ENCODE results near the gene EPB42.
"Not testable (repeated sequence)": the region's sequence is repeated elsewhere in the genome, so short reads cannot be mapped to it uniquely, and the experiment has no call there.

EPB42 gene

DNA sequence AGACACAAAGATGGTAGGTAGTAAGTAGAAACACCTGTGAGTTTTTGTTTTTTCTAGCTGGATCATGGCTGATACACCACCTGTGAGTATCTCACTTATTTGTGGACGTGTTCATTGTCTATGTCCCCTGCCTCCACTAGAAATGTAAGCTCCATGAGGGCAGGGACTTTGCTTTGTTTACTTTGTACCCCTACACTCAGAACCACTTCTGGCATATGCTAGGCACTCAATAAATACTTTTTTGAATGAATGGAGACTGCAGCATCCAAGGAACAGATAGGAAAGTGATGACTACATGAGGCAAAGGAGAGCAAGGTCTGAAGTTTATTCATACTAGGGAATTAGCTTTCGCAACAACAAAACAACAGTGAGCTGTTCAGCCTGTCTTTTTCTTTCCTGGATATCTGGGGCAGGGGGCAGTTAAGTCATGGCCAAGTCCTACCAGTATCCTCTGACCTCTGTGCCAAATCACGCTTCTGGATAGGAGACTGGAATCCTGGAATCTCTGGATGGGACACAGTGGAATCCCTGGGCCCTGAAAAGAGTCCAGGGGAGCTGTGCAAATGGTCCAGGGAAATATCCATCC, 11.6 kb upstream of the EPB42 start:
- no peaks in the 10 kb centered on the region for H3K36me3 ChIP-seq (replicated peaks)
- H3K4me1 ChIP-seq: no peaks in the 10 kb centered on the region
- no peaks in the 10 kb centered on the region for H3K9me3 ChIP-seq
- in situ Hi-C loops (cut with MboI; ENCODE audit: low sequenced_read_pairs): no loop called here
- DNase-seq (ENCODE audit: low spot score in 2 of 2): no peak
- no peaks in the 10 kb centered on the region for H3K27me3 ChIP-seq (ENCODE audit: low read depth)
- no peak overlapping the region for H3K4me3 ChIP-seq

DNA sequence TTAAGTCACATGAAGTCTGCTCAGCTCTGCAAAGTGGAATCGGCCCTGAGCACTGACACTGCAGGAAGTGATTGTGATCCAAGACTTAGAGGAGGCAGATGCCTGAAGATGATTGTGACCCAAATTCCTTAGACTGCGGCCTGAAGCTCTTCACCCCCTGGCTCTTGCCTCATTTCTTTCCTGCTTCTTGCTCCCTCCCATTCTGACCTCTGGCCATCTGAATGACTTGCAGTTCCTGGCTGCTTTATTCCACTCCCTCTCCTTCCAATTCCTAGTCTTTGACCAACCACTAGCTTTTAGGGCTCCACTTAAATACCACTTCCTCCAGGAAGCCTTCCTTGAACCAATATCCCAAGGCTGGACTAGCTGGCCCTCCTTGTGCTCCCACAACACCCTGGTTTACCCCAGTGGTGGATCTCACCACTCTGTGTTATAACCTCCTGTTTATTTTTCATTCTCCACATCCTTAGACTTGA, 9.9 kb upstream of the EPB42 start:
- in situ Hi-C loops (cut with MboI; ENCODE audit: low sequenced_read_pairs): no loop called here
- DNase-seq (ENCODE audit: low spot score in 2 of 2): no peak
- H3K4me1 ChIP-seq: no peaks in the 10 kb centered on the region
- H3K9me3 ChIP-seq: no peaks in the 10 kb centered on the region
- H3K4me3 ChIP-seq: no peak overlapping the region
- H3K36me3 ChIP-seq (replicated peaks): no peaks in the 10 kb centered on the region
- H3K27me3 ChIP-seq (ENCODE audit: low read depth): no peaks in the 10 kb centered on the region

DNA sequence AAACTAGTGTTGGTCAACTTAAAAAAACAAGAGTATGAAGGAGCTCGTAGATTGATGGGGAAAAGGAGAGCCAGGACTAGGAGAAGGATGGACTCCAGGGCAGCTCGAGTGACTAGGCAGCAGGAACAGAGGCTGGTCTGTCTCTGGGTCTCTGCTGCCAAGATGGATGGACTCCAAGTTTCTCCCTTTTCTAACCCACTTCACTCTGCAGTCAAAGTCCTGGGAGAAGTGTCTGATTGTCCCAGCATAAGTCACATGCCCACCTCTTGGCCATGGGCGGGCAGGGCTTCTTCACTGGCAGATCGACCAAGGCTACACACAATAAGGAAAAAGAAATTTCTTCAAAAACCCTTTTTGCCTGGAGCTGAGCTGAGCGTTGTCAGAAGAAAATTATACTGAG, 9.2 kb upstream of the EPB42 start:
- H3K9me3 ChIP-seq: no peaks in the 10 kb centered on the region
- H3K36me3 ChIP-seq (replicated peaks): no peaks in the 10 kb centered on the region
- in situ Hi-C loops (cut with MboI; ENCODE audit: low sequenced_read_pairs): no loop called here
- DNase-seq (ENCODE audit: low spot score in 2 of 2): no peak
- no peak overlapping the region for H3K4me3 ChIP-seq
- H3K4me1 ChIP-seq: no peaks in the 10 kb centered on the region
- no peaks in the 10 kb centered on the region for H3K27me3 ChIP-seq (ENCODE audit: low read depth)

DNA sequence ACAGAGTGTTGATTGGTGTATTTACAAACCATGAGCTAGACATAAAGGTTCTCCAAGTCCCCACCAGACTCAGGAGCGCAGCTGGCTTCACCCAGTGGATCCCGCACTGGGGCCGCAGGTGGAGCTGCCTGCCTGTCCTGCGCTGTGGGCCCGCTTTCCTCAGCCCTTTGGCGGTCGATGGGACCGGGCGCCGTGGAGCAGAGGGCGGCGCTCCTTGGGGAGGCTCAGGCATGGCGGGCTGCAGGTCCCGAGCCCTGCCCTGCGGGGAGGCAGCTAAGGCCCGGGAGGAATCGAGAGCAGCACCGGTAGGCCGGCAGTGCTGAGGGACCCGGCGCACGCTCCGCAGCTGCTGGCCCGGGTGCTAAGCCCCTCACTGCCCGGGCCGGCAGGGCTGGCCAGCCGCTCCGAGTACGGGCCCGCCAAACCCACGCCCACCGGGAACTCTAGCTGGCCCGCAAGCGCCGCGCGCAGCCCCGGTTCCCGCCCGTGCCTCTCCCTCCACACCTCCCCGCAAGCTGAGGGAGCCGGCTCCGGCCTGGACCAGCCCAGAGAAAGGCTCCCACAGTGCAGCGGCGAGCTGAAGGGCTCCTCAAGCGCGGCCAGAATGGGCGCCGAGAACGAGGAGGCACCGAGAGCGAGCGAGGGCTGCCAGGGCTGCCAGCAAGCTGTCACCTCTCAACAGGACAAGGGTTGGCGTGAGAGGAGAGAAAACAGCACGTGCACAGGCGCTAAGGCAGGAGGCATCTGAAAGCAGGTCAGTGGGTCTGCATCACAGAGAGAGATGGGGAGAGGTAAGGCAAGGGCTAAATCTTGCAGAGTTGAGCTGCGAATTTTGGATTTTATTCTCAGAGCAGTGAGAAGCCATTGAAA, 5.9 kb upstream of the EPB42 start:
- Histone ChIP-seq H3K36me3 (replicated peaks) (no peaks in the 10 kb centered on the region), H3K27me3 (ENCODE audit: low read depth) (no peaks in the 10 kb centered on the region), H3K4me3 (no peak overlapping the region), H3K9me3 (no peaks in the 10 kb centered on the region), H3K4me1 (no peaks in the 10 kb centered on the region)
- DNase-seq (ENCODE audit: low spot score in 2 of 2): no peak
- in situ Hi-C loops (cut with MboI; ENCODE audit: low sequenced_read_pairs): no loop called here

DNA sequence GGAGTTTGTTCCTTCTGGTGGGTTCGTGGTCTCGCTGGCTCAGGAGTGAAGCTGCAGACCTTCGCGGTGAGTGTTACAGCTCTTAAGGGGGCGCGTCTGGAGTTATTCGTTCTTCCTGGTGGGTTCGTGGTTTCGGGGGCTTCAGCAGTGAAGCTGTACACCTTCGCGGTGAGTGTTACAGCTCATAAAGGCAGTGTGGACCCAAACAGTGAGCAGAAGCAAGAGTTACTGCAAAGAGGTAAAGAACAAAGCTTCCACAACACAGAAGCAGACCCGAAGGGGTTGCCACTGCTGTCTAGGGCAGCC, 5.1 kb upstream of the EPB42 start:
- H3K4me1 ChIP-seq; in situ Hi-C loops (cut with MboI; ENCODE audit: low sequenced_read_pairs); H3K27me3 ChIP-seq (ENCODE audit: low read depth); DNase-seq (ENCODE audit: low spot score in 2 of 2); H3K36me3 ChIP-seq (replicated peaks); H3K4me3 ChIP-seq; H3K9me3 ChIP-seq: not testable (repeated sequence)

DNA sequence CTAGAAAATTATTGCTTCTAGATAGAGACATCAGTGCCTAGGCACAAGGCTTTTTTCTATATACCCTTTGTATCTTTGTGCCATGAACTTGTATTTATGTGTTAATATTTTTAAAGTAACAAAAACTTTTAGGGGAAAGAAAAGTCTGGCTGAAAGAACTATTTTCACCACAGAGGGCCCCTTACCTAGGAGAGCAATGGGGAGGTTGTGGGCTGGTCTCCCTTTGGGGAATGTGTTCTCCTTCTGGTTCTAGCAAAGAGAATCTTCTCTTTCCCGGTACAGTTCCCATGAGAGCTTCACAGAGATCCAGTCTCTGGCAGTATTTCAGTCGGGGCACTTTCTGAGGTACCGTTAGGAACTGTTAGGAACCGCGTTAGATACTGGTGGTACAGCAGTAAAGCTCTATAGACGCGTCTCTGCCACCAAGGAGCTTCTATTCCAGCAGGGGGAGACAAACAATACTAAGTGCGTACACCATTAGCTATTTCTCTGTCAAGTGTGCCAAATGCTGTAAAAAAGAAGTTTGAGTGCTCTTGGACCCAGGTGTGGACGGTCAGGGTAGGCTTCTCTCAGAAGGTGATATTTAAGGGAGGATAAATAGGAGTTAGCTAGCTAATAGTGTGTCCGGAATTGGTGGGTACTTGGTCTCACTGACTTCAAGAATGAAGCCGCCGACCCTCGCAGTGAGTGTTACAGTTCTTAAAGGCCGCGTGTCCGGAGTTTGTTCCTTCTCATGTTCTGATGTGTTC, 4.6 kb upstream of the EPB42 start:
- Histone ChIP-seq H3K27me3 (ENCODE audit: low read depth) (no peaks in the 10 kb centered on the region), H3K4me1 (no peaks in the 10 kb centered on the region), H3K36me3 (replicated peaks) (no peaks in the 10 kb centered on the region), H3K4me3 (no peak overlapping the region), H3K9me3 (no peaks in the 10 kb centered on the region)
- in situ Hi-C loops (cut with MboI; ENCODE audit: low sequenced_read_pairs): no loop called here
- DNase-seq (ENCODE audit: low spot score in 2 of 2): peak; percentile 62 to 67

DNA sequence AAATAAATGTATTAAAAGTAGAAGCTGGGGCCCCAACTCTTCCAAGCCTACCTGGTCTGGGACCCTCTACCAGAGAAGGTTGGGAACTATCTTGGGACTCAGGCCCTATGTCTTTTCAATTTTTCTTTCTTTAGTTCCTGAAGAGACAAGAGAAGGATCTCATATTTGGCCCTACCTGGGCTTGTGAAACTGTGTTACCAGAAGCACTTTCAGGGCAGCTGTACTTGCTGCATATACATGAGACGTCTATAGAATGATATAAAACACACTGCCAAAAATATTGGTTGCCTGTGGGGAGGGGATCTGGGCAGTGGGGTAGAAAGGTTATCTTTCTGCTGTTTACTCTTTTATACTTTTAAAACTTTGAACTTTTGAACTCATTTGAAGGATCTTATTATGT, 604 bp upstream of the EPB42 start:
- DNase-seq (ENCODE audit: low spot score in 2 of 2): no peak
- Histone ChIP-seq H3K4me1 (no peaks in the 10 kb centered on the region), H3K9me3 (no peaks in the 10 kb centered on the region), H3K4me3 (no peak overlapping the region), H3K36me3 (replicated peaks) (no peaks in the 10 kb centered on the region), H3K27me3 (ENCODE audit: low read depth) (no peaks in the 10 kb centered on the region)
- in situ Hi-C loops (cut with MboI; ENCODE audit: low sequenced_read_pairs): no loop called here

DNA sequence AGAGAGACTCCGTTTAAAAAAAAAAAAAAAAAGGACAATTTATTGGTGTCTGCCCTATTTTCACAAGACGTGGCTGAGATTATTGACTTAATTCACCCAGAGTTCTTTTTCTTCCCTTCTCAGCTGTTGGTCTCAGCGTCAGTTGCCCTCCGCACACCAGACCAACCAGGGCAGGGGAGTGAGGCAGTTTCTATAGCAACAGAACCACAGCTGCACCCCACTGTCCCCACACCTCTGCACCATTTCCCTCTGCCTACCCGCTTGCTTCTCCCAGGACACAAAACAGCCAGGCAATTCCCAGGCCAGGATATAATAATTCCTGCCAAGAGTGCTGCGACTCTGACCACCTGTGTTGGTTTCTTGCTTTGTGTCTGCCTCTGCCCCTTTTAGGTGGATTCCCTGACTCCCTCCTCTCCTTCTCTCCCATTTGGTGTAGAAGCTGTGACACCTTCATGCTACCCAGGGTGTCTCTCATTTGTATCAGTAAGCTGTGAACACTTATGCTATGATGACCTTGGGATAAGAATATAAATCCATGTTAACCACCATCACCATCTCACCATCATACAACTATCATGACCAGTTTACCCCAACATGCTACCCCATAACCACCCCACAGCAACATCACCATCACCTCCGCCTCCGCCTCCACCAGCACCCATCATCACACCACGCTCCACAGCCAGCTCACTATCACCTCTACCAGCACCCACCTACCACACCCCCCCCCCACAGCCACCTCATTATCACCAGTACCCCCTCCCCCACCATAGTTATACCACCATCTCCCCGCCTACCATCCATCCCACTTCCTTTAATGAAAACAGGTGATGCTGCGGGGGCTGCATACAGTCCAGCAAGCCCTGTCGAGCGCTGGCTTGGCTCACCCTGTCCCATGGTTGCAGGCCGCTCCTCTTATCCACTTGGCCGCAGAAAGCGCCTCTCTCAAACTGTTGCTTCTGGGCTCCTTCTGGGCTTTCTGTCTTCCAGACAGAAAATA, 589 bp downstream of the EPB42 start:
- H3K36me3 ChIP-seq (replicated peaks): no peaks in the 10 kb centered on the region
- DNase-seq (ENCODE audit: low spot score in 2 of 2): no peak
- no peak overlapping the region for H3K4me3 ChIP-seq
- in situ Hi-C loops (cut with MboI; ENCODE audit: low sequenced_read_pairs): no loop called here
- H3K9me3 ChIP-seq: no peaks in the 10 kb centered on the region
- no peaks in the 10 kb centered on the region for H3K4me1 ChIP-seq
- no peaks in the 10 kb centered on the region for H3K27me3 ChIP-seq (ENCODE audit: low read depth)

DNA sequence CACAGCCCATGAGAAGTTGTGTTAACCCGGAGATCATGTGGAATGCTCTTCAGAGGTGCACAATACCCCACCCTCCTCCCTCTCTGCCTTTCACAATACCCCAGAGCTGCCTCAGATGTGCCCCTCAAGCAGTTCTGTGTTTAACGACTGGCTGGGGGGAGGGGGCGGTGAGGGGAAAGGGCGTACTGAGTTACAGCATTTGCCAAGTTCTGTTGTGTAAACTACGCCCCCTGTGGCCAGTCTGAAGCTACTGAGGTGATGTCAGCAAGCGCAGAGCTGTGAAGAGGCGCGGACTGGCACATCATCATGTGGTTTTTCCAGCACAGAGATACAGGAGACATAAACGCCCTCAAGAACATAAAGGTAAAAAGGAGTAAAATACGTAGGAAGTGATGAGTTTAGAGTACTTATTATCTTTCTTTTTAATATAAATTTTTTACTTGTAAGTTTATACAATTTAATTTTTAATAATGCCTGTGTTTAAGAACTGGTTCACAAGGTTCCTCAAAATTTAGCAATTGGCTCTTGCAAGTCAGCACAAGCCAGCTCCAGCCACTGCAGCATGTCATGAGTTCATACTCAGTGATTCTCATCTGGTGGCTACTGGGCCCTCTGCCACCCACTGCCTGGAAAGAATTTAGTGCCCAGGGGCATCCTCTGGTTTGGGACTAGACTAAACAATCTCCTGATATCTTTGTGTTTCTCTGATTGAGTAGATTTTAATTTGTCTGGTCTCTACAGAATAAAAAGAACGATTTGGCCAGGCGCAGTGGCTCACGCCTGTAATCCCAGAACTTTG, 1.7 kb downstream of the EPB42 start:
- in situ Hi-C loops (cut with MboI; ENCODE audit: low sequenced_read_pairs): no loop called here
- DNase-seq (ENCODE audit: low spot score in 2 of 2): peak in 1 of 2 experiments; percentile 54

DNA sequence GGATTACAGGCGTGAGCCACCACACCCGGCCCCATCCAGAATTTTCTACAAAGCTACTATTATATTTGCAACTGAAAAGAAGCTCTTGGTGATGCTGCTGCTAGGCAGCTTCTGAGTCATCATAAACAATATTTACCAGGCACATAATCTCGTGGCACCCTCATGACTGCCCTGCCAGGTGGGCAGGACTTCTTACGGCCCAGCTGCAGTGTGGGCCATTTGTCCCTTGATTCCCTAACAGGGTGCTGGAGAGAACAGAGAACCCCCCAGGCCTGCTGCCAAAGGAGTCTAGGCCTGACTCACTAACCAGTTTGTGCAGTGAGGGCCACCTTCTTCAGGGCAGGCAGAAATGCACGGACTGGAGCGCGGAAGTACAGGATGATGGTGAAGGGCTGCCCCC, 4.9 kb downstream of the EPB42 start:
- no peaks in the 10 kb centered on the region for H3K27me3 ChIP-seq (ENCODE audit: low read depth)
- no peak overlapping the region for H3K4me3 ChIP-seq
- no peaks in the 10 kb centered on the region for H3K9me3 ChIP-seq
- H3K36me3 ChIP-seq (replicated peaks): no peaks in the 10 kb centered on the region
- no peak for DNase-seq (ENCODE audit: low spot score in 2 of 2)
- H3K4me1 ChIP-seq: no peaks in the 10 kb centered on the region
- in situ Hi-C loops (cut with MboI; ENCODE audit: low sequenced_read_pairs): no loop called here

More for the DNA sequence above, 1.7 kb downstream of the EPB42 start:
- H3K4me3 ChIP-seq: no peak overlapping the region
- H3K27me3 ChIP-seq (ENCODE audit: low read depth): no peaks in the 10 kb centered on the region
- H3K4me1 ChIP-seq: no peaks in the 10 kb centered on the region
- no peaks in the 10 kb centered on the region for H3K36me3 ChIP-seq (replicated peaks)
- no peaks in the 10 kb centered on the region for H3K9me3 ChIP-seq

DNA sequence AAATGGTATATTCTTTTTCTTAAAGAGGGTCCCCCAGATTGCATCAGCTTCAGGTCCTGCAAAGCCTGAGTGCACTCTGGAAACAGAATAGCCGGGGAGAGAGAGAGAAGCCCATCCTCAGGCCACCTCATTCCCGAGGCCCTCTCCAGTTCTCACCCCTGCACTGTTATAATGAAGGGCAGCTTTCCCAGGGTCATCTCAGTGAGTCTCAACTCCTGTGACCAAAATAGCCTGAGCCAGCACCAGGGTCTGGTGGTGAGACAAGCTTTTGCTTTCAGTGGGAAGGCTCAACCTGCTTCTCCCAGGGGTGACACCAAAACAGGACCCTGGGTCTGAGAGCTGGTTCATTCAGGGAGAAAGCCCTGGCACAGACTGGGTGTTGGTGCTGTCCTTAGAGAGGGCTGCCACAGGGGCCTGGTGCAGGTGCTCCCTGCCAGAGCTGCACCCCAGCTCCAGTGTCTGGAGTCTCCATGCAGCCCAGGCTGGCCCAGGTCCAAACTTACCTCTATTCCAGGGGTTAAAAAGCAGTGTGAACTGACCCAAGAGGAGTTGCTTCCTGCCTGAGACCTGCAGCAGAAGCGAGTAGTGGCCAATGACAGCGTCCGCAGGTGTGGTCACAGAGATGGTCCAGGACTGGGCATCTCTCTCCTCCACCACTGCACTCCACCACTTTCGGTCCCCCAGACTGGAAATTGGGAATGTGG, 6.1 kb downstream of the EPB42 start:
- Histone ChIP-seq H3K27me3 (ENCODE audit: low read depth) (no peaks in the 10 kb centered on the region), H3K36me3 (replicated peaks) (no peaks in the 10 kb centered on the region), H3K4me3 (no peak overlapping the region), H3K9me3 (no peaks in the 10 kb centered on the region), H3K4me1 (no peaks in the 10 kb centered on the region)
- in situ Hi-C loops (cut with MboI; ENCODE audit: low sequenced_read_pairs): no loop called here
- no peak for DNase-seq (ENCODE audit: low spot score in 2 of 2)

DNA sequence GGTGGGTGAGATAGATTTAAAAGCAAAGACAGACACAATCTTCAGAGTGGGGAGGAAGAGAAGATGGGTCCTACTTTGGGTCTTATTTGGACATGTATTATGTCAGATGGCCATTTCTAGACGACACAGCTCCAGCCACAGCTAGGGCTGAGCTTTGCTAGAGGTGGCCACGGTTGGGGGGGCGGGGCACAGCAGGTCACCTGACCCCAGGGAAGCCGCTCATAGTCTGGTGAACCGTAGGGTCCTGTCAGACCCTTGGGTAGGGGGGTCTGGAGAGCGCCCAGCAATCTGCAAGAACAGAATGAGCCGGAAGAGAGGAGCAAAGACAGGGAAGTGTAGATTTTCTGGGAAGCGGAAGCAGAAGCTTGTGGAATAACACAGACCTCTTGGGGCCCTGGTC, 6.6 kb downstream of the EPB42 start:
- in situ Hi-C loops (cut with MboI; ENCODE audit: low sequenced_read_pairs): no loop called here

More for the DNA sequence above, 6.6 kb downstream of the EPB42 start:
- H3K4me3 ChIP-seq: no peak overlapping the region
- no peaks in the 10 kb centered on the region for H3K4me1 ChIP-seq
- no peaks in the 10 kb centered on the region for H3K27me3 ChIP-seq (ENCODE audit: low read depth)
- H3K36me3 ChIP-seq (replicated peaks): no peaks in the 10 kb centered on the region
- H3K9me3 ChIP-seq: no peaks in the 10 kb centered on the region
- no peak for DNase-seq (ENCODE audit: low spot score in 2 of 2)
